Left renal pelvis (tissue), 4 donors: ENCODE data around the gene TRAPPC12. TPM values are rescaled to one million over a fixed set of nuclear protein-coding genes. Genes with fewer than 3 reads are reported as not detected.
A peak's percentile ranks its signal among the peaks of the same experiment; 100 is the strongest.
"Not testable (repeated sequence)": the region's sequence is repeated elsewhere in the genome, so short reads cannot be mapped to it uniquely, and the experiment has no call there.

Source experiments
- DNase-seq, 4 donors: peaks; one replicate each; pipeline ENCODE4 v3.0.0-alpha.2; 2013; ENCODE audit warnings: low read depth in 4 of 4, low spot score in 3 of 4
- polyA plus RNA-seq, 4 donors: library from polyadenylated mRNA; unstranded; fragments of 120-200 nt; gene quantifications; one replicate each; pipeline ENCODE4 v1.2.1, GENCODE V29; 2013; ENCODE audit not compliant: insufficient read length in 4 of 4

The TRAPPC12 gene
- polyA plus RNA-seq, 4 donors: 56.7 to 98.6 (median 75.9) TPM

DNA sequence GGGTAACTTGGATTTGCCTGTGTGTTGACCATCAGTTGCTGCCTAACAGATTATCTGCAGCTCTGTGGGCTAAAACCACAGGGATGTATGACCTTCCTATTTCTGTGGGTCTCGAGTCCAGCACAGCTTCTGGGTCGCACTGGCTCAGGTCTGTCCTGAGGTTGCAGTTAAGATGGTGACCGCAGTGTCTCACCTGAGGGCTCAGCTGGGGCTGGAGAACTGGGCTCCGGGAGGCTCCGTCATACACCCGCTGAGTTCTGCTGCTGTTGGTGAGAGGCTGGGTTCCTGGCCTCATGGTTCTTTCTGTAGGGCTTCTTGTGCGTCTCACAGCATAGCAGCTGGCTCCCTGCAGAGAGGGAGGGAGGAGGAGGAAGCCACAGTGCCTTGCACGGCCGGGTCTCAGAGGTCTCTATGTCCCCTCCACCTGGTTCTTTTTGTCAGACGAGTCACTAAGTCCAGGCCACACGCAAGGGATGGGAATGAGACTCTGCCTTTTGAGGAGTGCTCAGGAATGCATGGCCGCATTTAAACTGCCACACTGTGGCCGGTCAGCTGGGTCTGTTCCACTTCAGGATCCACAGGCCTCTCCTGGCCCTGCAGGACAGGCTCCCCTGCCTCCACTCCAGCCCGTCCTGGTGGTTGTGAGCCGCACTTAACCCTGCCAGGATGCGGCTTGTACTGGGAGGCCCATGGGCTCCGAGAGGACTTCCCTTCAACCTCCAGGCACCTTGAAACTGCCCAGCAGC lies 72.6 kb downstream of the TRAPPC12 start:
- DNase-seq: no peak

DNA sequence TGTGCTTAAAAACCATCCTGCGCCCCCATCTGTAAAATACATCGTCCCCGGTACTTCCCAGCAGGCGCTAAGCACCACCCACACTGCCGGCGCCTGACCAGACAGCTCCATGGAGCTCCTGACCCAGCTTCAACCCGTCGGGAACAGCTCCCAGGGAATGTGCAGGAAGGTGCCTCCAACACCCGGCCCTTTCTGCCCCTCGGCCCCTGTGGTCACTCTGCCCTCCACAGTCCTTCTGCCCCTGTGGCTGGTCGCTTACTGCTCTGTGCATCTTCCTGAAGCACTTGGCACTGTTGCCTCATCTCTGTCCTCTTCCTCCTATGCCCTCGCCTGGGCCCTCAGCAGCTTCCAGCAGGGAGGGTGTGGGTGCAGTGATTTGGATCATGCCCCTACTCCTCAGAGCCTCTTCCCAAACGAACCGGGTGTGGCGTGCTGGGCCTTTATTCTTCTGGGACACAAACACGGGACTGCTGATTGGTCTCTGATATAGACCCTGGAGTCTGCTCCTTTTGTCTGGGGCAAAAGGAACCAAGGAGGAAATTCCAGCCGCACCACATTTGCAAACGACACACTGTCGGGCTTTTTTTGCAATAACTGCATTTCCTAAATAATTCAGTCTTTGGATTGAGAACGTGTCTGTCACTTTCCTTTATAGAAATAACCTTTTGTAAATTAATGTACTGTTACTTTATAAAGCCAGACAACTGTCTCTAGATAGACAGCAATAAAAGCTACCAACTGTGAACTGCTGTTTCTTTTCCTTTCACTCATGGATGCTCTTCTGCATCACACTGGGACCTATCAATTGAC lies 73.9 kb downstream of the TRAPPC12 start:
- no peak for DNase-seq

DNA sequence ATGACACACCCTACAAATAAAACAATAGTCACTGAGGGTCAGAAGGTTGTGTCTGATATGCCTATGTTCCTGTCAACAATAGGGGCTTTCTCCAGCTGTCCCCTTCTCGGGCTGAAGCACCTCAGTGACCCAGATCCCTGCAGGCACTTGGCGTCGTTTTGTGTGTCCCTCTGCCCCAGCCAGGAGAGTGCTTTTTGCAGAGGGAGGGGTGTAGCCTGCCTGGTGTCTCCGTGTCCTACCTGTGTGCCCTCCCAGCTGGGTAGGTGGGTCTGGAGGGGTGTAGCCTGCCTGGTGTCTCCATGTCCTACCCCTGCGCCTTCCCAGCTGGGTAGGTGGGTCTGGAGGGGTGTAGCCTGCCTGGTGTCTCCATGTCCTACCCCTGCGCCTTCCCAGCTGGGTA lies 74.5 kb downstream of the TRAPPC12 start:
- not testable (repeated sequence) for DNase-seq

DNA sequence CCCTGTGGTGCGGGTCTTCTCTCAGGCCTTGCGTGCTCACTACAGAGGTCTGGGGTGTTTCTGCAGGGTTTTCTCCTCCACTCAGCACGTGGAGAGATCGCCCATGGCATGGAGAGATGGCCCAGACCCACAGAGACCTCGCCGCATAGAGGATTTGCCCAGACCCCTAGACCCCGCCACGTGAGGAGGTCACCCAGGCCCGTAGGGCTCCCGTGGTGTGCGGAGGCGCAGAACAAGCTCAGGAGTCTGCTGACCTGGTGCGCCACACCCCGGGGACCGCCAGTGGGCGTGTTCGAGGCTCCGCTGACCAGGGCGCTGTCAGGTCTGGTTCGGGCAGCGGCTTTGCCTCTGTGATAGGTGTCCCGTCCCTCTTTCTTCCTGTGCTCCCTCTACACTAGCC lies 75.3 kb downstream of the TRAPPC12 start:
- DNase-seq: no peak

DNA sequence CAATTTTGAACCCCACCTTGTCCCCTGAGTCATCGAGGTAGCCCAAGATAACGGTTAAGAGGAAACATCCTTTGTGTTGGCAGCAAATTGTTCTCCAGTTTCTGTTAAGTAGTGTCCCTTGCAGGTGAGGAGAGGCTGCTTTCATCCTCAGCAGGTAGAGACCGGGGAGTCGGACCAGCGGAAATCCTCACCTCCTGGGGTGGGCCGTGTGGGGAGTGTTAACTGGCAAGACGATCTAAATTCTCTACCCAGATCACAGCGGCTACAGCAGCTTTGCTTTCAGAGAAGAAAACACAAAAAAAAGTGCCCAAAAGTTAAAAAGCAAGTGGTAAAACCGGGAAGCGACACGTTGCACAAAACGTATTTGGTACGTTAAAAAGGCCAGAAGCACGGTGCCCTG lies 76.6 kb downstream of the TRAPPC12 start:
- no peak for DNase-seq

DNA sequence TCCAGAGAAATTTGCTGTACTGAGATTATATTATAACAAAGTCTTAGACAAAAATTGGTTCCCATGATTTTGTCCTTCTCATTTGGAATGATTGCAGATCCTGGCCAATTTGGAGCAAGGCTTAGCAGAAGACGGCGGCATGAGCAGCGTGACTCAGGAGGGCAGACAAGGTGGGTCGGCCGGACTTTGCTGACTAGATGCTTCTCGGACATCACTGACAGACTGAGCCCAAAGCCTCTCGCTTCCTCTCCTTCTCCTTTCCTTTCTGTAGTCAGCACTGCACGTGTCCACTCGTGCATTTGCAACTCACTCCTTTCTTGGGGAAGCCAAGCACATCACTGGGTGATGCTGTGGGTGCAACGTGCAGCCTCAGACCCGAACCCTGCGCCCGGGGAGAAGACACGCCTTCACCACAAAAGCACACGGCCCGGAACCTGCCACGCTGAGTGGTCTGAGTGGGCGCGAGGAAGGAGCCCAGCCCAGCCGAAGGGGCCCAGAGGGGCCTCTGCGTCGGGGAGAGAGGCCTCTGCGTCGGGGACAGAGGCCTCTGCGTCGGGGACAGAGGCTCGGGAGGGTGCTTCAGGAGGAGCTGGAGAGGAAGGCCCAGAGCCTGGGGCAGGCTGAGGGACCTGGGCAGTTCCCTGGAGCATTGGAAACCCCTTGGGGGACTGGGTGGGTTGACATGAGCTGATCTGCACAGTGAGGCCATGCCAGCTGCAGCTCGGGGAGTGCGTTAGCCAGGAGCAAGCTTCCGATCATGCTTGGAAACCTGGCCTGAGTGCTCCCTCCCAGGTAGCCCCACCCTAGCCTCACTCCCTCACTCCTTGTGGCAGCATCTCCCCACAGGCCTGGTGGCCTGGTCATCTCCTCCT lies 78.3 kb downstream of the TRAPPC12 start:
- DNase-seq: no peak

DNA sequence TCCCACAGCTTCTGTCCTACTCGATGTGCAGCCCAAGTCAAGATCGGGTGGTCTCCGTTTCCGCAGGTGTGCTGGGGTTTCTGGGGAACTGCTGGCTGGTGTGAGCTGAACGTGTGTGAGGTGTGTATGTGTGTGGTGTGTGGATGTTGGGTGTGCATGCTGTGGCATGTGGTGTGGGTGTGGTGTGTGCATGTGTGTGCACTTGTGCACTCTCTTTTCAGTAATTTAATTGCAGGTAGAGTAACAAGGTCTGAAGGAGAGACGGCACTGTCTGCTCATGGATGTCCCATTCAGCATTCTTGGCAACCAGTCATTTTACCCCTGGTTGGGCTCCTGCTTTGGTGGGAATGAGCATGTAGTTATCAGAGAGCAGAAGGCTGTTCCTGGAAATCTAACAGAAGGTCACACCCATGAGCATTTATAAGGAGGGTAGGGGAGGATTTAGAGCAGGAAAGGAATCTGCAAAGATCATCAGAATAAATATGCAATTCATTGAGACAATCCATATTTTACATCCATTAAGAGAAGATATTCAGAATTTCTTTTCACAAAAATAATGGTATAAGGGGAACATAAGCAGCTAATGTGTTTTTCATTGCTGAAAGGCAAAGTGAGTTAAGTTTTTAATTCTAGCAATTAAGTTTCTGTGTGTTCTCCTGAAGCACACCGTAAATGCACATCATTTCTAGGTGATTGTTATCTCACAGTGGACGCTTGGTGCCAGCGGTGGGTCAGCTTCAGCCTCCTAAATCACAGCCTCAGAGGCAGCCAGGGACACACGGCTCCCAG lies 79.1 kb downstream of the TRAPPC12 start:
- no peak for DNase-seq

DNA sequence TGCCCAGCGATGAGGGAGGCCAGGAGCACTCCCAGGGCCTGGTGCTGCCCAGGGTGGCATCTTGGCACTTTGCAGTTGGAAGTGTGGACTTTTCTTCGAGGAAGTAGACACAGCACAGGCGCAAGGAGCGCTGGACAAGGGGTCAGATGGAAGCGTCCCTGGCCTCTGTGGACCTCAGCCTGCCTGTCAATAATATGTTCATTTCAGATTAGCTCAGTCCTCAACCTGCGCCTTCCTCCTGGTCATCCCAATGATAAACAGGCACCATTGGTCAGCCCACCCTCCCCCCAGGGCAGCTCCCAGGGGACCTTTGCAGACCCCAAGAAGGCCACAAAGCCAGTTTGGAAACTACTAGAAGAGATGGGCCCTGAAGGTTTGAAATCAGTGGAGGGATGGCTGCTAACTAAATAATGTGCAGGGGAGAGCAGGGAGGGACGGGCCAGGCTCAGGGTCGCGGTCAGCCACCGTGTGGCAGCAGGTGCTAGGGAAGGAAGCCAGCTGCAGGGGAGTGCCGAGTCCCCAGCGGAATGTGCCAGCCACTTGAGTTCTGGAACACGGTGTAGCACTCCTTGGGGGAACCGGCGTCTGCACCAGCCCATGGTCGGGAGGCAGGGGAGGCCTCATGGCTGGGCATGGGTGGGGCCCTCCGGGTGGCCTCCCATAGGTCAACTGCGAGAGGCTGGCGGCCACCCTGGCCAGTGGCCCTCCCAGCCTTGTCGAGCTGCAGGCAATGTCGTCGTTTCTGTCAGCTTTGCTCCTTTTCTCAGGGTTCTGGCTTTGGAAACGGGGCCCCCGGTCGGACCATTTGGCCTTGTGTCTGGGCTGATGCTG lies 79.9 kb downstream of the TRAPPC12 start:
- DNase-seq: no peak

DNA sequence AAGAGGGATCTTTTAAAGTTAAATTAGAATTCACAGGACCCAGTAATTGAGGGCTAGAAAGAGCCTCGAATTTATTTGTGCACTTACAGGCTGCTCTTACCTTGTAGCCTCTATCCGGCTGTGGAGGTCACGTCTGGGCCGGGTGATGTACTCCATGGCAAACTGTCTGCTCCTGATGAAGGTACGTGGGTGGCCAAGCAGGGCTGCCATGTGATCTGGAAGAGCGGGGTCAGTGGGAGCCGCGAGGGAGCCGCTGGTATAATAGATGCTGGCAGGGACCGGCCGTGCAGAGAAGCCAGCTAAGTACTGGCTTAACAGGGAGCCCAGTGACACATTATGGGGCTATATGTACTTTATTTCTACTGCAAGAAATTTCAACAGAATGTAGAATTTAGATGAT lies 80.7 kb downstream of the TRAPPC12 start:
- no peak for DNase-seq

DNA sequence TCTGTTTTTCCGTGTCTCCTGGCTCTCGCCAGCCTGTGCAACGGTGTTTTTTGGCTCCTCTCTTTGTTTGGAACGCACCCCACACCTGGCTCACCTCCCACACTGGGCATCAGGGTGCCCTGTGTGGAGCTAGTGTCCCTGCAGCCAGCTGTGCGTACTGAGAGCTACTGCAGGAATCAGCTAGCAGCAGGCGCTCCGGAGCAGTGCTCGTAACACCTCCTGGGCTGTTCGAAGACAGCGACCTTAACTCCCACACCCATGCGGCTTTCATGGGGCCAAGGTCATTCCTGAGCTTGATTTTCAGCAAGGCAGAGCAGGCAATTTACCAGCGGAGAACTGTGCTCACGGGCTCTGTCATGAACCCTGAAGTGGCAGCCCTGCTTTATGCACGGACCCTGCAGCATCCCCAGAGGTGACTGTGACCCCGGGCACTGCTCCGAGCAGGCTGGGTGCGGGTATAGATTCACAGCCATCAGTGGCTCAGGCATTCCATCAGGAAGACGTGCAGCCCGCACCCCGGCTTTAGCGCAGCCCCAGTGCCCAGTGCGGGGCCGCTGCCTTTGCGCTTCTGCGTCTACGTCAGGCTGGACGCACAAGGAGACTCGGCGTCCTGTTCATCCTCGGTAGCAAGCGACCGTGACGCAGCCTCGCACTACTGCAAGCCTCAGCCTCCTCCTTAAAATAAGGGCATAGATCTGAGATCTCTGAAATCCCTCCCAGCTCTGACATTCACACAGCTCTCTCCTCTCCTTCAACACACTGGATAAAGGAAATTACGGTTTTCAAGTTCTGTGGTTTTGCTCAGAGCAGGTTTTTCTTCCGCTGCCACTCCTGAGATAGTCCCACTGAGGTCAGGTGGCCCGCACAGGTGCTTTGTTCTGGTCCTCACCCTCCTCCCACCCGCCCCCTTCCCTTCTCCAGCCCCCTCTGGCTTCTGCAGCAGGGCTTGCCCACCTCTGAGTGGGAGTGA lies 81.6 kb downstream of the TRAPPC12 start:
- DNase-seq: no peak

DNA sequence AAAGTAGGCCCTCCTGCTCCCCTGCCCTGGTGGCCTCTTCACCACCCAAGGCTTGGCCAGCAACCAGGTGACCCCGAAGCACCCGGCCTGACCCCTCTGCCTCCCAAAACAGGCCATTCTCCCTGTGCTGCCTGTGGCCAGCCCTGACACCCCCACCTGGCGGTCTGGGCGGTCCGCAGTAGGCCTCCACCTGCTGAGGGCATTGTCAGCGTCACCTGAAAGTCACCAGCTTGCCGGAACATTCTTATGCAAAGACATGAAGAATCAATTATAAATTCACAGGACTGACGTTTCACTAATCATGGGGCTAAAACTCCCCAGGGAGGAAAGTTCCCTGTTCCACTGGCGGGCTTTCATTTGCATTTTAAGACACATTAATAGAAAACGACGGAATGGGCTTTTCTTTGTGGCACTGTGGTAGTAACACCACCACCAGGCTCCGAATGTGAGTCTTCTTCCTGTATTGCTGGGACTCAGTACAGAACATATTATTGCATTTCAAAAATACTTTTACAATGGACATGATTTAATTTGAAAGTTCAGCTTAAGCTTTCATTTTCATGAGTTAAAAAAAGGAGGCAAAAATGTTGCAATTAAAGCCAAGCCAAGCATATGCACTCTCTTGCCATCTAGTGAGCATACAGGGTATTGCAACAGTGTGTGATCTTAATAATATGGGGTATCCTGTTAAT lies 82.5 kb downstream of the TRAPPC12 start:
- DNase-seq: peak in 1 of 4 donors; percentile 57

DNA sequence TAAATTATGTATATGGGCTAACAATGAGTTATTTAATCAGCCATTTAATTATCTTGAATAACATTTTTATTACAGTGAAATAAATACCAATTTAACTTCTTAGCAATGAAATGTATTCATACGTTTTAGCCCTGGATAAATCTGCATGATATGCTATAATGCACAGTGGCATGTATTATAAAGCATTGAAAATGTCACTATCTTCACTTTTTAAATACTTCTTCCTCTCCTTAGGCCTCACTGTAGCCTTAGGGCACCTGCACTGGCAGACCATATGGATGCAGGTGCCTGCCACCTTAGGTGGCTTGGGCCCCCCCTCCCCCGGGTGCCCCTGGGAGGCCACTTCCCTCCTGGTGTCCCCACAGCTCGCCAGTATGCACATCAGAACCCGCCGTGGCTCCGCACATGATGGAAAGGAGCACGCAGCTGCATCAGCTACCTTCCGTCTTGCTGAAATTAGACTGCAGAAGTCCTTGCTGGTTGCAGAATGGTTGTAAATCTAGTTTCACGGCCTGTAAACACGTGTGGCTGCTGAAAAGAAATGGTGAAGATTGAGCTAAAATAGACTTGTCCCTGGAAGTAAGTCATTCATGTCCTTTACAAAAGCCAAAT lies 83.1 kb downstream of the TRAPPC12 start:
- DNase-seq: no peak

DNA sequence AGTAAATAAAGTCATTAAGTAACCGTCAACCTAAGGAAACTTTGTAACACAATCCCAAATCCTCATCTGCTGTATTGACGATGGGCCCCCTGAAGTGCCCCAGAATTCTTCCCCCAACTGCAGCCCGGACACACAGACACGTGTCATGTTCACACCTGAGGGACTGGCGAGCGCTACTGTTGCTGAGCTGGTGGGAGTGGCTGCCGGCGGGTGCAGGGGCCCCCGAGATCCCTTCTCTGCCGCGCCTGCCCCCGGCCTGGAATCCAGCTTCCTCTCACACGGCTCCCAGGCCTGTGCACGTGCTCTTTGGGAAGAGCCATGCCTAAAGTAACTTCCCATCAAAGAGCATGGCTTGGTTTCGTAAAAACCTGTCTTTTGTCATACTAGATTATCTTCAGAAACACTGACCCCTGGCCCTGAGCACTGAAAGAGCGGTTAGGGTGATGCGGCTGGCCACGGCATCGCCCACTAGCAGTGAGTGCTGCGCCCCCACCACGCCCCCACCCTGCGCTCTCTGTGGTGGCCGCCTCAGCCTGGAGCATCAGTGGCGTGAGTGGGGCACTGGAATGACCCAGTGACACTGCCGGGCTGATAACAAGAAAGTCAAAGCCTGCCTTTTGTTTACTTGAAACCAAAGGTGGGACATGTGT lies 83.8 kb downstream of the TRAPPC12 start:
- no peak for DNase-seq

DNA sequence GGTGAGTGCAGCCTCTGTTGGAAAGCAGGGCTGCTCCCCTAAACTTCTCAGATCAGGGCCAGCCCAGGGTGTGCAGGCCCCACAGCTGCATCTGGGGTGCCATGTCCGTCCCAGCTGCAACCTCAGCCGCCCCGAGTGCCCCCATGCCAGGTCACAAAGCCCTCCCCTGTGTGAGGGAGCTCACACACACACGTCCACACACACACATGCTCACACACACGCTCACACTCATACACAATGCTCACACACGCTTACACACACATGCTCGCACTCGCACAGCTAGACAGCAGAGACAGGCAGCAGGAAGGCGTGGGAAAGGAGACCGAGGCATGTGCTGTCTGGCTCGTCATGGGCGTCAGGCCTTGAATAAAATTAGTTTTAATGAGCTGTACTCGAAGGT lies 84.5 kb downstream of the TRAPPC12 start:
- DNase-seq: no peak

DNA sequence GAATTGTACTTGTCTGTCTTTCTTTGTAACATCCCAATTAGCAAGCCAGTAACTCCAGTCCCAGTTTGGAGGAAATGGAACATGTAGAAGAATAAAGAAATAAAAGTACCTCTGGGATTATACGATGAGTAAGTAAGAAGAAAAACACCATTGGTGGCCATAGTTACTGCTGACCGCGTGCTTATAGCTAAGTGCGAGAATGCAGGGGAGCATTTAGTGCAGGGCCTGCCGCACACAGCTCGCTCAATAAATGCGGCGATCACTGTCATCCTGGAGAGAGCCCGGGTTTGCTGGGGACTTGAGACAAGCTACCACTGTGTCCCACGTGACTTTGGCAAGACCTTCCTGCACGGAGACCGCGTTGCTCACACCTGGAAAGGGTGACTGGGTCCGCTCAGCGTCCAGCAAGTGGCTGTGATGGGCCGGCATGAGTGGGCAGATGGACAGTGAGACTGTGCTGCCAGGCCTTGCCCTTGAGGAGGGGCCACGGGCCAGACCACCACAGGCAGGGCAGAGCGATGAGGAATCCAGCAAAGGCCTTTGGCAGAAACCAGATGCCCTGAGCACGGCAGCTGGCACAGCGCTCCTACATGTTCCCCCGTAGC lies 85.0 kb downstream of the TRAPPC12 start:
- no peak for DNase-seq

DNA sequence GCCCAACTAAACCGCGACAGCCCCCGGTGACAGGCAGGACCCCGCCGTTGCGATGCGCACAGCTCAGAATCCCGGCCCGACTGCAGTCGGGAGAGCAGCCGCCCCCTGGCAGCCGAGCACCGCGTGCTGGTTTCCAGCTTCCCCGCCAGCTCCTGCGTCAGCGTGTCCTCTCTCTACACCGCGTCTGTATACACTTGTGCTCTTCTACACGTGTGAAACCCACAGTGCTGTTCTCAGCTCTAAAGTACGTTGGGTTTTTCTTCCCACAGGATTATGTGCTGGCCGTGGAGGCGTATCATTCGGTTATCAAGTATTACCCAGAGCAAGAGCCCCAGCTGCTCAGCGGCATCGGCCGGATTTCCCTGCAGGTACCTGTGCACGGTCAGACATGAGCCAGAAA lies 85.8 kb downstream of the TRAPPC12 start:
- DNase-seq: no peak
